HTERT RPE-1 (cell line): ENCODE measurements around the gene ACTL7B.
"Not testable (repeated sequence)": the region's sequence is repeated elsewhere in the genome, so short reads cannot be mapped to it uniquely, and the experiment has no call there.

ENCODE experiments used
- in situ Hi-C: fragments of 300-500 bp; cut with MboI; formaldehyde crosslinking; loops from 4 replicates; pipeline ENCODE4 v1.14.3; 2020; ENCODE audit warnings: low sequenced_read_pairs

The ACTL7B gene

GRCh38 chr9:108855888-108856287 is at the start of gene ACTL7B:
Gene ACTL7B (minus strand): TSS chr9:108855986. CDS start chr9:108855930, 56 bp downstream.
- in situ Hi-C loops = no loop called here

- in situ Hi-C loops = no loop called here
Measured at GRCh38 chr9:108905494-108905893, 49.7 kb upstream of the ACTL7B start.

- in situ Hi-C loops = no loop called here
Measured at GRCh38 chr9:108904161-108904560, 48.4 kb upstream of the ACTL7B start.

GRCh38 chr9:108903420-108904103 is 47.8 kb upstream of the ACTL7B start:
- in situ Hi-C loops = no loop called here

- in situ Hi-C loops = no loop called here
Measured at GRCh38 chr9:108900176-108900575, 44.4 kb upstream of the ACTL7B start.

GRCh38 chr9:108899023-108899695 is 43.4 kb upstream of the ACTL7B start:
- in situ Hi-C loops = not testable (repeated sequence)

GRCh38 chr9:108897324-108898096 is 41.7 kb upstream of the ACTL7B start:
- in situ Hi-C loops = no loop called here

GRCh38 chr9:108894225-108894997 is 38.6 kb upstream of the ACTL7B start:
- in situ Hi-C loops = no loop called here

- in situ Hi-C loops = no loop called here
Measured at GRCh38 chr9:108889649-108890067, 33.9 kb upstream of the ACTL7B start.

- in situ Hi-C loops = not testable (repeated sequence)
Measured at GRCh38 chr9:108886594-108887271, 30.9 kb upstream of the ACTL7B start.

- in situ Hi-C loops = no loop called here
Measured at GRCh38 chr9:108885643-108886348, 30.0 kb upstream of the ACTL7B start.

- in situ Hi-C loops = no loop called here
Measured at GRCh38 chr9:108884701-108885100, 28.9 kb upstream of the ACTL7B start.

- in situ Hi-C loops = no loop called here
Measured at GRCh38 chr9:108883085-108883484, 27.3 kb upstream of the ACTL7B start.

- in situ Hi-C loops = no loop called here
Measured at GRCh38 chr9:108882052-108882888, 26.5 kb upstream of the ACTL7B start.

GRCh38 chr9:108880738-108881316 is 25.0 kb upstream of the ACTL7B start:
- in situ Hi-C loops = no loop called here

GRCh38 chr9:108877524-108877923 is 21.7 kb upstream of the ACTL7B start:
- in situ Hi-C loops = no loop called here

- in situ Hi-C loops = no loop called here
Measured at GRCh38 chr9:108876425-108876824, 20.6 kb upstream of the ACTL7B start.

GRCh38 chr9:108874058-108874788 is 18.4 kb upstream of the ACTL7B start:
- in situ Hi-C loops = no loop called here
